ENCODE results near the gene CACNG4. TPM values are rescaled to one million over a fixed set of nuclear protein-coding genes. Genes with fewer than 3 reads are reported as not detected.

The CACNG4 gene
- total RNA-seq, 4 donors from 2014 or later, result not detected

DNA sequence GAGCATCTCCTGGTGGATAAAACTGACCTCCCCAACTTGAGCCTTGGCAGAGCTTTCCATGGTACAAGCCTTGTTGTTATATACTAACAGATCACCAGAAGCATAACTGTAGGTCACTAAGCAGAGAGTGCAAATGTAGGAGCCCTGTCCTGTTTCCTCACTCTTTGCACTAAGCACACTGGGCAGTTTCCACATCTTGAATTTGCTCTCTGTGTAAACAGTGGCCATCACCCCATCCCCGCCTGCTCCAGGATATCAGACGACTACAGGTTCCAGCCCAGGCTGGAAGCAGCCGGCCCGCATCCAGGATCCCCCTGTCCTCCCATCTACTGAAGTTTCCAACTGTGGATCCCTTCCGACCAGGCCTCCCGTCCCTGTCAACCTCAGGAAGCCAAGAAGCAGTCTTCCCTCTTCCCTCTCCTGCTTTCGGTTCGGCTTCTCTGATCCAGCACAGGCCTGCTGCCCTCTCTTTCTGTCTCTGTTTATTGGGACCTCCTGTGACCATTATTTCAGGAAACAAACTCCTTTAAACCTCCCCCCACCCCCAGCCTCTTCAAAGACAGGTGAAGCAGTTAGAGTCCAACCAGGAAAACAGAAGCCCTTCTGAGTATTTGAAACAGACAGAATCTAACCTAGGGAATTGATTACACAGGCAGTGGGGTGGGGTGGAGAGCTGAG lies 22.6 kb upstream of the CACNG4 start:
- TF ChIP-seq, protein P1, sequence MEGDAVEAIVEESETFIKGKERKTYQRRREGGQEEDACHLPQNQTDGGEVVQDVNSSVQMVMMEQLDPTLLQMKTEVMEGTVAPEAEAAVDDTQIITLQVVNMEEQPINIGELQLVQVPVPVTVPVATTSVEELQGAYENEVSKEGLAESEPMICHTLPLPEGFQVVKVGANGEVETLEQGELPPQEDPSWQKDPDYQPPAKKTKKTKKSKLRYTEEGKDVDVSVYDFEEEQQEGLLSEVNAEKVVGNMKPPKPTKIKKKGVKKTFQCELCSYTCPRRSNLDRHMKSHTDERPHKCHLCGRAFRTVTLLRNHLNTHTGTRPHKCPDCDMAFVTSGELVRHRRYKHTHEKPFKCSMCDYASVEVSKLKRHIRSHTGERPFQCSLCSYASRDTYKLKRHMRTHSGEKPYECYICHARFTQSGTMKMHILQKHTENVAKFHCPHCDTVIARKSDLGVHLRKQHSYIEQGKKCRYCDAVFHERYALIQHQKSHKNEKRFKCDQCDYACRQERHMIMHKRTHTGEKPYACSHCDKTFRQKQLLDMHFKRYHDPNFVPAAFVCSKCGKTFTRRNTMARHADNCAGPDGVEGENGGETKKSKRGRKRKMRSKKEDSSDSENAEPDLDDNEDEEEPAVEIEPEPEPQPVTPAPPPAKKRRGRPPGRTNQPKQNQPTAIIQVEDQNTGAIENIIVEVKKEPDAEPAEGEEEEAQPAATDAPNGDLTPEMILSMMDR (IDR thresholded peaks at IDR 0.05 in 4 of 5, conservative IDR thresholded peaks at IDR 0.05 in 1 of 5), result no peak
- TF ChIP-seq POLR2A (IDR thresholded peaks at IDR 0.05), result no peak
- Histone ChIP-seq H3K4me1 (peaks cover 8 to 10% of the 10 kb centered on the region in 2 donors), H3K4me3 (no peak overlapping the region), H3K36me3 (no peaks in the 10 kb centered on the region), H3K27me3 (peaks cover 0 to 7% (median 5%) of the 10 kb centered on the region in 3 donors), H3K27ac (no peak overlapping the region), H3K9me3 (no peaks in the 10 kb centered on the region)
- no peak for ATAC-seq
- in situ Hi-C loops (cut with MboI; ENCODE audit: low sequenced_read_pairs in 4 of 4), result no loop called here
- intact Hi-C loops (cut with DNase I; ENCODE audit: low total_unique reads), result no loop called here
- DNase-seq, result no peak

DNA sequence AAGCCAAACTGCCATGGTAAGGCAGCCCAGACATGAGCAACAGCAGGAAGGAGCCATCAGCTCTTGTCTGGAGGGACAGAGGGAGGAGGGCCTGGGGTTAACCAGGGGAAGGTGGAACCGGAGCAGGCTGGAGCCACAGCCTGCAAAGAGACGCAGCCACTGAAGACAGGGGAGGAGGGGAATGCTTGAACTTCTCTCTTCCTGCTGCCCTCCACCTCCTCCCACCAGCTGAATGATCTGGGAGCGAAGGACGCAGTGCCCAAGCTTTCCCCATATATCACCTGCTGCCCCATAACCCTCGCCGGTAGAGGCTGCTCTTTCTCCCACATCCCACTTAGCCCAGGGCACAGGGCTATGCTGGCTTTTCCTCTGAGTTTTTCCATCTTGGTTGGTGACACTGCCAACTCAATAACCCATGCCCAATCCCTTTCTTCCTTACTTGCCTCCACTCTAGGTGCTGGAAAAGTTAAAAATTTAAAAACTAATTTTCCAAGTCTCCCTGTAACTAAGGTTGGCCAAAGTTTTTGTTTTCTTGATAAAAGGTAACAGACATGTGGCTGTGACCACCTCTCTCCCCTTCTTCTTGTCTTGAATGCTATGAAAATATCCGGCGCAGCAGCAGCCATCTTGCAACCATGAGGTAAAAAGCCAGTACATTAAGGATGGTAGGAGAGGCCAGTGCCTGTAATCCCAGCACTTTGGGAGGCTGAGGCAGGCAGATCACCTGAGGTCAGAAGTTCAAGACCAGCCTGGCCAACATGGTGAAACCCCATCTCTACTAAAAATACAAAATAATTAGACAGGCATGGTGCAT lies 21.8 kb upstream of the CACNG4 start:
- no peak overlapping the region for H3K27ac ChIP-seq
- DNase-seq (no peak), ATAC-seq (no peak)
- H3K36me3 ChIP-seq, result no peaks in the 10 kb centered on the region
- TF ChIP-seq POLR2A (IDR thresholded peaks at IDR 0.05), result no peak
- TF ChIP-seq, protein P1 (IDR thresholded peaks at IDR 0.05 in 4 of 5, conservative IDR thresholded peaks at IDR 0.05 in 1 of 5), result no peak
- peaks cover 0 to 7% (median 5%) of the 10 kb centered on the region in 3 donors for H3K27me3 ChIP-seq
- no peak overlapping the region for H3K4me3 ChIP-seq
- in situ Hi-C loops (cut with MboI; ENCODE audit: low sequenced_read_pairs in 4 of 4) (no loop called here), intact Hi-C loops (cut with DNase I; ENCODE audit: low total_unique reads) (no loop called here)
- H3K4me1 ChIP-seq, result peaks cover 8 to 10% of the 10 kb centered on the region in 2 donors
- H3K9me3 ChIP-seq, result no peaks in the 10 kb centered on the region

DNA sequence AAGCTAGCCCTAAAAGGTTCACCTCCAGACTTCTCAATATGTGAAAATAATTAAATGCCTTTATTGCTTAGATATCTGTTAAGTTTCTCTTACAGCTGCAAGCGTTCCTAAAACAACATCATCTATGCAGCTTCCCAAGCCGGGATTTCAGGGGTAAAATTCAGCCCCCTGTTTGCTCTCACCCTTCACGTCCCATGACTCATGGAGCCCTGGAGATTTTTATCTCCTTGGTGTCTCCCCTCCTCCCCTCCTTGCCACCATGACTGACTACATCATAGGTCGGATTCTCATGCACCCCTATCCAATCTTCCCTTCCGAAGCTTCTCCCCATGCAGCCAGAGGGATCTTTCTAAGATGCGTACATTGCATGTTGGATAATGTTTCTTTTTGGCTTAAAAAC lies 21.0 kb upstream of the CACNG4 start:
- Histone ChIP-seq H3K27me3 (peaks cover 0 to 7% (median 5%) of the 10 kb centered on the region in 3 donors), H3K27ac (no peak overlapping the region), H3K4me1 (peaks cover 8 to 10% of the 10 kb centered on the region in 2 donors), H3K36me3 (no peaks in the 10 kb centered on the region), H3K4me3 (no peak overlapping the region), H3K9me3 (no peaks in the 10 kb centered on the region)
- in situ Hi-C loops (cut with MboI; ENCODE audit: low sequenced_read_pairs in 4 of 4), result no loop called here
- TF ChIP-seq, protein P1 (IDR thresholded peaks at IDR 0.05 in 4 of 5, conservative IDR thresholded peaks at IDR 0.05 in 1 of 5), result no peak
- TF ChIP-seq POLR2A (IDR thresholded peaks at IDR 0.05), result no peak
- no peak for ATAC-seq
- intact Hi-C loops (cut with DNase I; ENCODE audit: low total_unique reads), result no loop called here
- DNase-seq, result no peak

DNA sequence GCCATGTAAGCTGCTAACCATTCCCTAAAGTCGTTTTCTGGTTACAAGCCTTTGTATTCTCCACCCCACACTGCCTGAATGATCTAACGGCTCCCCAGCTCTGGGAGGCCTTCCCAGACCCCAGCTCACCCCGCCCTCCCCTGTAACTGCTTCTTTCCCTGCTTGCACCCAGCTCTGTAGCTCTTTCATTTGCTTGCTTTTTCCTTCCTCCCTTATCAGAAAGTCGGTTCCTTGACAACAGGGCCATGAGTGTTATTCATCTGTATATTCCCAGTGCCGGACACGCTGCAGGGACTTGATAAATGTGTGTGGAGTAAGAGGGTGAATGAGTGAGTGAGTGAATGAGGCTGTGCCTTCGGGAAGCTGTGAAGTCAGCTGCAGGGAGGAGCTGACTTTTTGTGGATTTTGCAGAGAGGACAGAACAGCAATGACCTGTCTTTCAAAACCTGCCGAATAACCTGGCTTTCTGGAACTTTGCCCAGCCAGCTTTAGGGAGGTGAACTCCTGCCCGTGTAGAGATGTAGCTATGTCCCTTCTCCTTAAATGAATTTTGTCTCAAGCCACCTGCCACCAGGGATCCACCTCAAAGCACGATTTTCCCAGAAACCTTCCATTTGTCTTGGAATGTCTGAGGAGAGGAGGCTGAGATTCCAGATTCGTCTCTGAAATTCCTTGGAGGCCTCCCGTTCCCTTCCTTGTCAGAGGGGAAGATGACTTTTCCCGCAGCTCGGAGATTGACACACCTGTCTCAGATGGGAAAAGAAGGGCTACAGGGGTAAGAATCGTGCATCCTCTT lies 20.0 kb upstream of the CACNG4 start:
- DNase-seq, result no peak
- Histone ChIP-seq H3K27me3 (peaks cover 0 to 7% (median 5%) of the 10 kb centered on the region in 3 donors), H3K4me1 (peaks cover 8 to 10% of the 10 kb centered on the region in 2 donors), H3K36me3 (no peaks in the 10 kb centered on the region), H3K4me3 (no peak overlapping the region), H3K9me3 (no peaks in the 10 kb centered on the region), H3K27ac (no peak overlapping the region)
- in situ Hi-C loops (cut with MboI; ENCODE audit: low sequenced_read_pairs in 4 of 4), result no loop called here
- intact Hi-C loops (cut with DNase I; ENCODE audit: low total_unique reads), result no loop called here
- TF ChIP-seq, protein P1 (IDR thresholded peaks at IDR 0.05 in 4 of 5, conservative IDR thresholded peaks at IDR 0.05 in 1 of 5), result no peak
- no peak for TF ChIP-seq POLR2A (IDR thresholded peaks at IDR 0.05)
- no peak for ATAC-seq
